CD14-positive monocyte (primary cell): ENCODE results near the gene SLFN13. TPM values are rescaled to one million over a fixed set of nuclear protein-coding genes. Genes with fewer than 3 reads are reported as not detected.

Experiments used
- DNase-seq, 3 donors: peaks; one replicate each; pipeline ENCODE4 v3.0.0-alpha.2; 2011 to 2022
- H2AFZ ChIP-seq: 2 replicates; pipeline ENCODE4 v1.6.0; 2012; ENCODE audit warnings: mild to moderate bottlenecking, low read depth, low read length, inconsistent platforms; ENCODE audit not compliant: insufficient read depth, poor library complexity, severe bottlenecking
- H3K27ac ChIP-seq, 2 donors: 1 replicate in 1 of 2; 2 replicates in 1 of 2; pipeline ENCODE4 v1.5.1; 2012 to 2013; ENCODE audit warnings: low read length in 2 of 2, control low read depth in 1 of 2, inconsistent platforms in 1 of 2, low read depth in 1 of 2, mild to moderate bottlenecking in 1 of 2
- H3K27me3 ChIP-seq, 2 donors: one replicate each; pipeline versions ENCODE4 v1.6.0 to v1.6.1; 2011 to 2013; ENCODE audit warnings: low read length in 2 of 2; ENCODE audit not compliant: control insufficient read depth in 2 of 2, insufficient read depth in 2 of 2
- H3K36me3 ChIP-seq, 2 donors: replicated peaks in 1 of 2; 1 replicate in 1 of 2; 2 replicates in 1 of 2; pipeline versions ENCODE4 v1.5.1 to v1.6.1; 2012 to 2013; ENCODE audit warnings: low read length in 2 of 2, control low read depth in 1 of 2, inconsistent platforms in 1 of 2, mild to moderate bottlenecking in 1 of 2; ENCODE audit not compliant: insufficient read depth in 2 of 2, control insufficient read depth in 1 of 2
- H3K4me1 ChIP-seq, 2 donors: 1 replicate in 1 of 2; 2 replicates in 1 of 2; pipeline versions ENCODE4 v1.5.1 to v1.6.1; 2012 to 2013; ENCODE audit warnings: low read length in 2 of 2, control low read depth in 1 of 2, inconsistent platforms in 1 of 2, mild to moderate bottlenecking in 1 of 2, moderate library complexity in 1 of 2; ENCODE audit not compliant: insufficient read depth in 2 of 2, control insufficient read depth in 1 of 2
- H3K4me2 ChIP-seq: replicated peaks from 2 replicates; pipeline ENCODE3; 2012; ENCODE audit warnings: low read length, moderate library complexity, mild to moderate bottlenecking; ENCODE audit not compliant: poor library complexity, severe bottlenecking; ENCODE audit errors: extremely low read depth
- H3K4me3 ChIP-seq, 3 experiments: fragments of 200-600 bp in 1 of 3; sonication (generic) in 1 of 3; replicated peaks in 1 of 3; 1 replicate in 2 of 3; 2 replicates in 1 of 3; pipeline ENCODE4 v1.5.1; 2011 to 2013; ENCODE audit warnings: low read length in 3 of 3, mild to moderate bottlenecking in 3 of 3, control low read depth in 2 of 3, low read depth in 2 of 3, inconsistent platforms in 1 of 3, moderate library complexity in 1 of 3
- H3K79me2 ChIP-seq: 2 replicates; pipeline ENCODE4 v1.6.0; 2012; ENCODE audit warnings: mild to moderate bottlenecking, control low read depth, inconsistent platforms, low read length, moderate library complexity; ENCODE audit not compliant: insufficient read depth
- H3K9ac ChIP-seq: 2 replicates; pipeline ENCODE4 v1.6.0; 2017; ENCODE audit warnings: low read length, mild to moderate bottlenecking; ENCODE audit not compliant: insufficient read depth, poor library complexity, severe bottlenecking
- H3K9me3 ChIP-seq, 2 donors: replicated peaks in 1 of 2; 1 replicate in 1 of 2; 2 replicates in 1 of 2; pipeline versions ENCODE4 v1.5.1 to v1.6.1; 2012 to 2013; ENCODE audit warnings: low read length in 2 of 2, control low read depth in 1 of 2; ENCODE audit not compliant: control insufficient read depth in 1 of 2, insufficient read depth in 1 of 2
- H4K20me1 ChIP-seq: 2 replicates; pipeline ENCODE4 v1.6.0; 2012; ENCODE audit warnings: mild to moderate bottlenecking, low read length, control low read depth, moderate library complexity; ENCODE audit not compliant: insufficient read depth
- H3K27ac Mint-ChIP-seq, 7 donors: one replicate each; pipeline ENCODE4 v1.8.0; 2020; ENCODE audit warnings: mild to moderate bottlenecking in 7 of 7, mixed read lengths in 7 of 7, moderate library complexity in 6 of 7, inconsistent platforms in 2 of 7
- H3K27me3 Mint-ChIP-seq, 3 donors: one replicate each; pipeline ENCODE4 v1.8.0; 2021 to 2022; ENCODE audit warnings: low read depth in 3 of 3, mild to moderate bottlenecking in 3 of 3, mixed read lengths in 3 of 3, moderate library complexity in 3 of 3, inconsistent platforms in 1 of 3
- H3K36me3 Mint-ChIP-seq, 2 donors: one replicate each; pipeline ENCODE4 v1.8.0; 2020; ENCODE audit warnings: mixed read lengths in 2 of 2, inconsistent platforms in 1 of 2, mild to moderate bottlenecking in 1 of 2
- H3K4me1 Mint-ChIP-seq: one replicate; pipeline ENCODE4 v1.8.0; 2020; ENCODE audit warnings: mild to moderate bottlenecking, mixed read lengths
- H3K4me3 Mint-ChIP-seq, 2 donors: one replicate each; pipeline ENCODE4 v1.8.0; 2020; ENCODE audit warnings: mild to moderate bottlenecking in 2 of 2, mixed read lengths in 2 of 2, moderate library complexity in 1 of 2
- H3K9me3 Mint-ChIP-seq, 7 donors: one replicate each; pipeline ENCODE4 v1.8.0; 2020 to 2022; ENCODE audit warnings: mixed read lengths in 7 of 7, mild to moderate bottlenecking in 6 of 7, moderate library complexity in 6 of 7, inconsistent platforms in 2 of 7
- CTCF ChIP-seq: fragments of 200-600 bp; IDR thresholded peaks from one replicate; pipeline ENCODE4 v1.8.0; 2022; ENCODE audit warnings: antibody characterized with exemption, mild to moderate bottlenecking
- whole genome bisulfite sequencing: methylation state at CpG from one replicate; pipeline ENCODE4 v1.1.5; 2013; ENCODE audit warnings: missing lambda C conversion rate; ENCODE audit not compliant: insufficient coverage; 5-methylcytosine and 5-hydroxymethylcytosine counted together
- intact Hi-C, 2 donors: fragments of 100-400 bp; cut with micrococcal nuclease; formaldehyde crosslinking; loops; one replicate each; pipeline versions ENCODE4 v1.15.0 to v1.15.1; 2023
- polyA plus RNA-seq, 3 donors: library from polyadenylated mRNA; depleted of rRNA in 1 of 3; unstranded in 2 of 3; stranded (reverse) in 1 of 3; fragments of 300-500 nt in 2 of 3; fragments of >200 nt in 1 of 3; fragmentation: Illumina TruSeq in 2 of 3; gene quantifications; 1 replicate in 2 of 3; 2 replicates in 1 of 3; pipeline ENCODE4 v1.2.3, GENCODE V29; 2012 to 2021

Gene SLFN13
- polyA plus RNA-seq, 3 donors: 1.8 to 3.0 (median 2.7) TPM

- peaks cover 0 to 15% of the 10 kb centered on the region in 2 donors for H3K27me3 ChIP-seq
- H3K9me3 Mint-ChIP-seq: peaks cover 0 to 9% (median 0%) of the 10 kb centered on the region in 7 donors
- WGBS: no CpG with 5 or more reads among the region's 1 CpG
- H3K36me3 ChIP-seq: no peaks in the 10 kb centered on the region
- no peak for TF ChIP-seq CTCF
- peaks cover 0 to 2% of the 10 kb centered on the region in 2 donors for H3K36me3 Mint-ChIP-seq
- intact Hi-C loops: no loop called here
- no peak for DNase-seq
- peaks cover 22 to 56% (median 25%) of the 10 kb centered on the region in 3 donors for H3K27me3 Mint-ChIP-seq
- no peak overlapping the region for H2AFZ ChIP-seq
- no peak overlapping the region for H3K27ac ChIP-seq
- H3K9me3 ChIP-seq: no peaks in the 10 kb centered on the region
- H3K4me1 ChIP-seq: peaks cover 16 to 17% of the 10 kb centered on the region in 2 donors
- no peak overlapping the region for H3K4me3 Mint-ChIP-seq
- H3K27ac Mint-ChIP-seq: no peak overlapping the region
- H3K4me1 Mint-ChIP-seq: peaks cover 16% of the 10 kb centered on the region
- H3K4me2 ChIP-seq: no peak overlapping the region
- H3K79me2 ChIP-seq: no peaks in the 10 kb centered on the region
- H4K20me1 ChIP-seq: no peaks in the 10 kb centered on the region
- H3K4me3 ChIP-seq: no peak overlapping the region
- H3K9ac ChIP-seq: no peak overlapping the region
These were observed 4.6 kb upstream of the SLFN13 start for GRCh38 chr17:35453171-35453570.

GRCh38 chr17:35449371-35449931 lies 885 bp upstream of the SLFN13 start:
- peak overlapping the region; percentile 31 to 90 (median 72) for H3K4me3 ChIP-seq
- H3K9me3 ChIP-seq: no peaks in the 10 kb centered on the region
- H3K9ac ChIP-seq: peak overlapping the region; percentile 67
- DNase-seq: peak; percentile 52 to 65 (median 59)
- peaks cover 0 to 8% (median 0%) of the 10 kb centered on the region in 7 donors for H3K9me3 Mint-ChIP-seq
- H3K27me3 Mint-ChIP-seq: peaks cover 17 to 43% (median 20%) of the 10 kb centered on the region in 3 donors
- peaks cover 22% of the 10 kb centered on the region in 2 donors for H3K4me1 ChIP-seq
- H2AFZ ChIP-seq: peak overlapping the region; percentile 92
- H3K27ac ChIP-seq: no peak overlapping the region
- no peaks in the 10 kb centered on the region for H4K20me1 ChIP-seq
- peaks cover 21% of the 10 kb centered on the region for H3K4me1 Mint-ChIP-seq
- H3K36me3 Mint-ChIP-seq: peaks cover 0 to 2% of the 10 kb centered on the region in 2 donors
- H3K4me2 ChIP-seq: peak overlapping the region; percentile 99
- no peaks in the 10 kb centered on the region for H3K36me3 ChIP-seq
- H3K27ac Mint-ChIP-seq: peak overlapping the region in 5 of 7 donors; percentile 7 to 69 (median 55)
- H3K4me3 Mint-ChIP-seq: peak overlapping the region; percentile 92 to 98
- under 1% methylated on average over 25 of the region's 36 CpGs for WGBS
- no peaks in the 10 kb centered on the region for H3K79me2 ChIP-seq
- no peak for TF ChIP-seq CTCF
- intact Hi-C loops: loop anchor here (5.0 to 10.0 kb wide), 3 partner anchors 38 to 135 kb away; no protein-coding TSS in a partner anchor
- H3K27me3 ChIP-seq: peaks cover 0 to 15% of the 10 kb centered on the region in 2 donors
